Coronary artery (tissue), 2 donors: ENCODE measurements around the gene RHOJ.

Experiments used
- DNase-seq: peaks from one replicate; pipeline ENCODE4 v3.0.0-alpha.2; 2017; ENCODE audit warnings: low spot score
- H3K27ac ChIP-seq, 2 donors: fragments of 200-600 bp; sonication (generic); one replicate each; pipeline ENCODE4 v1.5.1; 2016 to 2019
- H3K4me3 ChIP-seq: fragments of 200-600 bp; sonication (generic); 2 replicates; pipeline ENCODE4 v1.5.1; 2016; ENCODE audit warnings: mild to moderate bottlenecking, moderate library complexity
- TF ChIP-seq, protein P1 (sequence below): fragments of 200-600 bp; sonication (generic); IDR thresholded peaks from one replicate; pipeline ENCODE4 v1.5.1; 2019; ENCODE audit warnings: antibody characterized with exemption

The RHOJ gene

DNA sequence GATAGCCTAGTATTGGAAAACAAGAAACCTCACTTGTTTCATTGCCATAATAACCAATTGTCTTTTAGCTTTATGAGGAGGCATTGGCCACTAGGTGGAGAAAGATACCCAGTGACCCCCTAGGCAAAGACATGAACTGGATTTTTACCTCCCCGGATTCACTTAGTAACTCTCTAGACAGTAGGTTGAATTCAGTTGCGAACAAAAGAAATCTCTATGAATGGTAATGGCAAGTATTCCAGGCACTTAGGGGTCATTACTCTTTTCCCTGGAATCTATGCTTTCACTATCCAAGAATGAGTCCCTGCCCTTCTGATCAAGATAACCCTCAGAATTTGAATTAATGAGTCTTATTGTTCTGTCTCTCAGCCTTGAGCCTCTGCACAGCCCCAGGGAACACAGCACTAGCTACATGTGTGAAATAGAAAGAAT lies 29.5 kb upstream of the RHOJ start:
- no peak overlapping the region for H3K4me3 ChIP-seq
- no peak for DNase-seq
- no peak overlapping the region for H3K27ac ChIP-seq
- TF ChIP-seq, protein P1, sequence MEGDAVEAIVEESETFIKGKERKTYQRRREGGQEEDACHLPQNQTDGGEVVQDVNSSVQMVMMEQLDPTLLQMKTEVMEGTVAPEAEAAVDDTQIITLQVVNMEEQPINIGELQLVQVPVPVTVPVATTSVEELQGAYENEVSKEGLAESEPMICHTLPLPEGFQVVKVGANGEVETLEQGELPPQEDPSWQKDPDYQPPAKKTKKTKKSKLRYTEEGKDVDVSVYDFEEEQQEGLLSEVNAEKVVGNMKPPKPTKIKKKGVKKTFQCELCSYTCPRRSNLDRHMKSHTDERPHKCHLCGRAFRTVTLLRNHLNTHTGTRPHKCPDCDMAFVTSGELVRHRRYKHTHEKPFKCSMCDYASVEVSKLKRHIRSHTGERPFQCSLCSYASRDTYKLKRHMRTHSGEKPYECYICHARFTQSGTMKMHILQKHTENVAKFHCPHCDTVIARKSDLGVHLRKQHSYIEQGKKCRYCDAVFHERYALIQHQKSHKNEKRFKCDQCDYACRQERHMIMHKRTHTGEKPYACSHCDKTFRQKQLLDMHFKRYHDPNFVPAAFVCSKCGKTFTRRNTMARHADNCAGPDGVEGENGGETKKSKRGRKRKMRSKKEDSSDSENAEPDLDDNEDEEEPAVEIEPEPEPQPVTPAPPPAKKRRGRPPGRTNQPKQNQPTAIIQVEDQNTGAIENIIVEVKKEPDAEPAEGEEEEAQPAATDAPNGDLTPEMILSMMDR = peak; percentile 31

DNA sequence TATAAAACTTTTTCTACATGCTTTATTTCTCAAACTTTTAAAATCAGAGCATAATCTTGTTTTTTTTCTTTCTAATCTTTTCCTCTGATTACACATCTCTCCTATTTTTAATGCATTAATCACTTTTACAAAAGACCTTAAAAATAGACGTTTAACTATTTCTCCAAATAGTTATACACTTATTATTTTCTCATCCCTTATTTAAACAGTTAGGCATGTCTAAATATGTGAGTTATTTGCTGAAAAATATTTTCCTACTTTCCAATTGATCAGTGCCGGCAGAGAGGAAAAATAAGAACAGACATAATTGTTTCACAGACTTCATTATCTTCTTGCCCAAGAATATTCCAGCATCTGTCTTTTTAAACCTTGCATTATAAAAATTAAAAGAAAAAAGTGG lies 28.7 kb upstream of the RHOJ start:
- Histone ChIP-seq H3K27ac (no peak overlapping the region), H3K4me3 (no peak overlapping the region)
- DNase-seq = no peak
- TF ChIP-seq, protein P1 = no peak

DNA sequence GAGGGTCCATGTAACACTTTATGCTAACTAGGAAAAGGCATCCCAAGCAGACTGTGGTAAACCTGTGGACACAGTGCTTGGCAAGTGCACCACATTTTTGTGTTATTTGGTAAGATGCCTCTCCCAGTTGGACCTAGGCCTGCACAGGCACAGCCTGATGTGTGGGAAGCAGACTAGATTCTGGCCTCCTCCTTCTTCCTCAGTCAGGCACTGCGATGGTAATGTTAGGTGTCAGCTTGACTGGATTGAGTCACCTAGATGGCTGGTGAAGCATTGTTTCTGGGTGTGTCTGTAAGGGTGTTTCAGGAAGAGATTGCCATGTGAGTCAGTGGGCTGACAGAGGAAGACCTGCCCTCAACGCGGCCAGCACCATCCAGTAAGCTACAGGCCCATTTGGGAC lies 25.3 kb upstream of the RHOJ start:
- TF ChIP-seq, protein P1 = no peak
- Histone ChIP-seq H3K4me3 (no peak overlapping the region), H3K27ac (no peak overlapping the region)
- no peak for DNase-seq

DNA sequence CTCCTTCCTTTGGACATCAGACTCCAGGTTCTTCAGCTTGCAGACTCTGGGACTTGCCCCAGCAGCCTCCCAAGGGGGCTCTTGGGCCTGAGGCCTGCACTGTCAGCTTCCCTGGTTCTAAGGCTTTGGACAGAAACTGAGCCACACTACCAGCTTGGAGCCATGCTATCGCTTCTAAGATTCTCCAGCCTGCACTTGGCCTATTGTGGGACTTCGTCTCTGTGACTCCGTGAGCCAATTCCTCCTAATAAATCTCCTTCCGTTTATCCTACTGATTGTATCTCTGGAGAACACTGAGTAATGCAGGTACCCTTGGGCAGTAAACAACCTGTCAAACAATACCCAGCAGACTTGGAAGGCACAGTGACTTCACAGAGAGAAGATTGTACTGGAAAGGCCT lies 24.9 kb upstream of the RHOJ start:
- DNase-seq = no peak
- no peak overlapping the region for H3K27ac ChIP-seq
- no peak overlapping the region for H3K4me3 ChIP-seq

DNA sequence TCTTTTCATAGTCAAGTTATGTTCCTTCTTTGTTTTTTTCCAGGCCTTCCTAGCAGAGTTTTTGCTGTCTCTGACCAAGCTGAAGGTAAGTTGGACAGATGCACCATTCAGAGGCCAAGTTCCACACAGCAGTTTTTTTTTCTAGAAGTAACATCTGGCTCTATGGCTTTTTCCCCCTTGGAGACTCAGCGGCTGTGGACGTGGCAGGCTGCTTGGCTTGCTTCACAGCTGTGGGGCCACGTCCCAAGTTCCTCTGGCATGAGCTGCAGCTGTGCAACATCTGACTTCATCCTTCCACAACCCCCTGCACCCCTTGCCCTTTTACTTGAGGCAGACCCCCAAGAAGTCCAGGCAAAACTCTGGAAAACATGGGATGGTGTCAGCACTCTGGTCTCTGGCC lies 24.2 kb upstream of the RHOJ start:
- Histone ChIP-seq H3K27ac (no peak overlapping the region), H3K4me3 (no peak overlapping the region)
- TF ChIP-seq, protein P1 = no peak
- no peak for DNase-seq

More for the DNA sequence above, 24.9 kb upstream of the RHOJ start:
- TF ChIP-seq, protein P1 = no peak

DNA sequence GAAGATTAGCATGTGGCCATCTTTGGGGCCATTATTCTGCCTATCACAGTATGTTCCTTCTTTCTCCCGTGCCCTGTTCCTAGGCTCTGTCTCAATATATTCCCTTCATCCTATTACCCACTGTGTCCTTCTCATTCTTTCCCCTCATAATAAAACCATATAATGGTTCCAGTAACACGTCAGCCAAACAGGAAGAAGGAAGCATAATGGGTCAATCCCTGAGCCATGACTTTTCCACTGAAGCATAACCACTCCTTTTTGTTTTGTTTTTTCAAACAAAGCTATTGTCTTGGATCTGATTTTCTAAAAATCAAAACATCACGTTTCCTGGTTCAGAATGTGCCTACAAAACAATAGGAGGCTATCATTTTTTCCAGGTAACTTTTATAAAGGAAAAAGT lies 21.3 kb upstream of the RHOJ start:
- no peak for DNase-seq
- Histone ChIP-seq H3K27ac (no peak overlapping the region), H3K4me3 (no peak overlapping the region)
- TF ChIP-seq, protein P1 = no peak

DNA sequence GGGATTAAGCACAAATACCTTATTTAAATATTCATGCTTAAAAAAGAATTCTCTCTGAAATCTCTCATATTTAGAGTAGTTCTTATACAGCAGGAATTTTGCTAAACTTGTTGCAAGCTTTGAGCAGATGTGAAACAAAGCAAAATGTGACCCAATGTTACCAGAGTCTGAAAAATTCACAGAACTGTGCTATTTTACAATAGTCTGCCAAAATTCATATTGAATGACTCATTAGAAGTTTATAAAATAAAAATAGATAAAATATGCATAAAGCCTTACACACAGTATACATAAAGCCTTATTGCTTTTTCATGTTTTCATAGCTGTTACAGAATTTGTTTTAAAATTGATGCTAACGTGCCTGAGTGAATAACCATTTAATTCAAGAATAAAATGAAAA lies 17.8 kb upstream of the RHOJ start:
- TF ChIP-seq, protein P1 = no peak
- DNase-seq = no peak
- Histone ChIP-seq H3K4me3 (no peak overlapping the region), H3K27ac (no peak overlapping the region)
